ENCODE results near the gene GIT1. TPM values are rescaled to one million over a fixed set of nuclear protein-coding genes. Genes with fewer than 3 reads are reported as not detected.

Gene GIT1
- total and polyA plus RNA-seq, 2 donors (not counting 3 experiments of a cell fraction or from before 2014, with no cell fraction given) = 75.5 to 92.5 TPM

GRCh38 chr17:29613856-29614255 is 24.4 kb upstream of the GIT1 start:
- Histone ChIP-seq H4K20me1 (replicated peaks; ENCODE audit: control insufficient read depth, extremely low read depth, insufficient read depth, low read length) (no peaks in the 10 kb centered on the region), H3K9me1 (replicated peaks; ENCODE audit: control insufficient read depth, extremely low read depth, insufficient read depth, low read length) (no peaks in the 10 kb centered on the region), H3K27me3 (ENCODE audit: control insufficient read depth in 2 of 2, insufficient read depth in 2 of 2, low read length in 2 of 2) (no peaks in the 10 kb centered on the region), H3K36me3 (ENCODE audit: control insufficient read depth in 2 of 2, extremely low read depth in 1 of 2, insufficient read depth in 2 of 2, low read length in 2 of 2) (peaks cover 0 to 4% of the 10 kb centered on the region in 2 experiments), H3K9me3 (replicated peaks; ENCODE audit: control insufficient read depth, insufficient read depth, low read length) (no peaks in the 10 kb centered on the region), H3K27ac (ENCODE audit: insufficient read depth, low read depth, low read length) (no peak overlapping the region), H3K4me3 (replicated peaks in 1 of 3; ENCODE audit: insufficient read depth in 1 of 3, low read depth in 1 of 3, low read length in 3 of 3) (no peak overlapping the region), H2AFZ (ENCODE audit: low read depth, low read length) (peak overlapping the region; percentile 58), H3K4me1 (ENCODE audit: control insufficient read depth, extremely low read depth, insufficient read depth, low read length) (peaks cover 31% of the 10 kb centered on the region), H3K79me2 (ENCODE audit: control insufficient read depth, insufficient read depth, low read length) (no peaks in the 10 kb centered on the region), H3K4me2 (ENCODE audit: insufficient read depth, low read length) (peak overlapping the region; percentile 18), H3K9ac (replicated peaks; ENCODE audit: extremely low read depth, insufficient read depth, low read length) (no peak overlapping the region)
- POLR2A ChIA-PET = interaction anchor here (0.7 kb wide), 1 partner anchor 196 kb away, joined by 3 read pairs; no protein-coding TSS in a partner anchor
- DNase-seq (ENCODE audit: low read depth, low spot score) (no peak), FAIRE-seq (no peak)
- CTCF ChIA-PET = interaction anchor here (0.6 to 6.9 kb wide), 23 partner anchors 9 to 490 kb away, joined by 3 to 113 read pairs (median 5); partner anchors contain the start of genes ANKRD13B and SSH2
- intact Hi-C loops (cut with micrococcal nuclease) = loop anchor here (1.0 kb wide), 2 partner anchors 23 to 34 kb away; no protein-coding TSS in a partner anchor
- TF ChIP-seq GATA2 (IDR thresholded peaks at IDR 0.05; ENCODE audit: insufficient read depth, insufficient read length, low read depth, low read length) (no peak), POLR2AphosphoS5 (IDR thresholded peaks at IDR 0.05; ENCODE audit: insufficient read depth, low read depth, low read length) (no peak), POLR2A (IDR thresholded peaks at IDR 0.05; ENCODE audit: low read depth, low read length) (no peak), JUN (IDR thresholded peaks at IDR 0.05; ENCODE audit: borderline replicate concordance, insufficient read depth, insufficient read length, low read depth) (no peak)
- TF ChIP-seq, protein P1, sequence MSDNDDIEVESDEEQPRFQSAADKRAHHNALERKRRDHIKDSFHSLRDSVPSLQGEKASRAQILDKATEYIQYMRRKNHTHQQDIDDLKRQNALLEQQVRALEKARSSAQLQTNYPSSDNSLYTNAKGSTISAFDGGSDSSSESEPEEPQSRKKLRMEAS (IDR thresholded peaks at IDR 0.05; ENCODE audit: insufficient read depth, insufficient read length) = no peak
- dilution Hi-C loops (cut with MboI; ENCODE audit: extremely low pct_ligation_motif_present, low sequenced_read_pairs) = no loop called here
- no TSS peak for BruUV-seq (replicated peaks)

GRCh38 chr17:29613352-29613837 is 23.9 kb upstream of the GIT1 start:
- POLR2A ChIA-PET = interaction anchor here (0.7 kb wide), 1 partner anchor 196 kb away, joined by 3 read pairs; no protein-coding TSS in a partner anchor
- TF ChIP-seq, protein P1 (IDR thresholded peaks at IDR 0.05; ENCODE audit: insufficient read depth, insufficient read length) = peak; percentile 98
- TF ChIP-seq POLR2A (IDR thresholded peaks at IDR 0.05; ENCODE audit: low read depth, low read length) (peak; percentile 19), GATA2 (IDR thresholded peaks at IDR 0.05; ENCODE audit: insufficient read depth, insufficient read length, low read depth, low read length) (no peak), JUN (IDR thresholded peaks at IDR 0.05; ENCODE audit: borderline replicate concordance, insufficient read depth, insufficient read length, low read depth) (no peak), EZH2 (IDR thresholded peaks at IDR 0.05; ENCODE audit: borderline replicate concordance, low read depth, low read length, severe bottlenecking) (no peak), FOS (IDR thresholded peaks at IDR 0.05; ENCODE audit: borderline replicate concordance, insufficient read depth, low read length) (no peak), MYC (IDR thresholded peaks at IDR 0.05; ENCODE audit: low read depth, low read length) (peak; percentile 74), POLR2AphosphoS5 (IDR thresholded peaks at IDR 0.05; ENCODE audit: insufficient read depth, low read depth, low read length) (peak; percentile 85), CTCF (IDR thresholded peaks at IDR 0.05; ENCODE audit: extremely low read depth in 1 of 2, insufficient read depth in 1 of 2, low read depth in 1 of 2, low read length in 2 of 2) (peak; percentile 94 to 96)
- Histone ChIP-seq H4K20me1 (replicated peaks; ENCODE audit: control insufficient read depth, extremely low read depth, insufficient read depth, low read length) (no peaks in the 10 kb centered on the region), H3K9me3 (replicated peaks; ENCODE audit: control insufficient read depth, insufficient read depth, low read length) (no peaks in the 10 kb centered on the region), H2AFZ (ENCODE audit: low read depth, low read length) (peak overlapping the region; percentile 74), H3K9ac (replicated peaks; ENCODE audit: extremely low read depth, insufficient read depth, low read length) (no peak overlapping the region), H3K9me1 (replicated peaks; ENCODE audit: control insufficient read depth, extremely low read depth, insufficient read depth, low read length) (no peaks in the 10 kb centered on the region), H3K4me1 (ENCODE audit: control insufficient read depth, extremely low read depth, insufficient read depth, low read length) (peaks cover 31% of the 10 kb centered on the region), H3K4me2 (ENCODE audit: insufficient read depth, low read length) (peak overlapping the region; percentile 18), H3K27ac (ENCODE audit: insufficient read depth, low read depth, low read length) (no peak overlapping the region), H3K79me2 (ENCODE audit: control insufficient read depth, insufficient read depth, low read length) (no peaks in the 10 kb centered on the region), H3K36me3 (ENCODE audit: control insufficient read depth in 2 of 2, extremely low read depth in 1 of 2, insufficient read depth in 2 of 2, low read length in 2 of 2) (peaks cover 0 to 4% of the 10 kb centered on the region in 2 experiments), H3K4me3 (replicated peaks in 1 of 3; ENCODE audit: insufficient read depth in 1 of 3, low read depth in 1 of 3, low read length in 3 of 3) (peak overlapping the region in 1 of 3 experiments; percentile 13), H3K27me3 (ENCODE audit: control insufficient read depth in 2 of 2, insufficient read depth in 2 of 2, low read length in 2 of 2) (no peaks in the 10 kb centered on the region)
- intact Hi-C loops (cut with micrococcal nuclease) = loop anchor here (1.0 kb wide), 2 partner anchors 22 to 33 kb away; no protein-coding TSS in a partner anchor
- DNase-seq (ENCODE audit: low read depth, low spot score) = peak; percentile 90
- CTCF ChIA-PET = interaction anchor here (0.6 to 6.9 kb wide), 24 partner anchors 9 to 490 kb away, joined by 3 to 113 read pairs (median 5); partner anchors contain the start of genes ANKRD13B and SSH2
- peak; percentile 90 for FAIRE-seq
- dilution Hi-C loops (cut with MboI; ENCODE audit: extremely low pct_ligation_motif_present, low sequenced_read_pairs) = no loop called here
- no TSS peak for BruUV-seq (replicated peaks)
